ENCODE data around the gene ZBTB24. TPM values are rescaled to one million over a fixed set of nuclear protein-coding genes. Genes with fewer than 3 reads are reported as not detected.

The ZBTB24 gene
- total RNA-seq, 1 experiment from 2014 or later, result 10.4 TPM

DNA sequence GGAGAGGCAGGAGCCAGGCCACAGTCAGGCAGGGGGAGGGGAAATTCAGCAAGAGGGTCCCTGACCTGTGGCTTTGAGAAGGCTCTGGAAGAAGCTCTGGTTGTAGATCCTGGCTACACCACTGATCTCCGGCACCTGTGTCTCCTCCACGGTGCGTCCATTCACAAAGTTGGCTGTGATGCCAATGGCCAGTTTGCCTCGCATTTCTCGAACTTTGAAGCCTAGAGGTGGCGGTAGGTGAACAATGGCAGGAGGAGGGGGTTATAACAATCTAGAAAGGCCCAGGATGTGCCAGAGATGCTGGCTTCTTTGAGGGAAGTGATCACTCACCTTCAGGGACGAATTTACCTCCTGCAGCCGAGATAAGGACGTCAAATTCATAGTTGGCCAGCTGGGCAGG lies 30.8 kb downstream of the ZBTB24 start:
- peaks cover 14% of the 10 kb centered on the region for H3K36me3 Mint-ChIP-seq (ENCODE audit: insufficient read depth, unreplicated experiment)
- peaks cover 7% of the 10 kb centered on the region for H3K4me1 Mint-ChIP-seq (ENCODE audit: insufficient read depth, unreplicated experiment)
- ChIA-PET CTCF (no interaction called here), POLR2A (interaction anchor here (0.9 kb wide), 1 partner anchor 9 kb away, joined by 3 read pairs; no protein-coding TSS in a partner anchor)
- BruUV-seq (replicated peaks), result no TSS peak
- no peak for DNase-seq (ENCODE audit: unreplicated experiment)
- TF ChIP-seq, protein P1, sequence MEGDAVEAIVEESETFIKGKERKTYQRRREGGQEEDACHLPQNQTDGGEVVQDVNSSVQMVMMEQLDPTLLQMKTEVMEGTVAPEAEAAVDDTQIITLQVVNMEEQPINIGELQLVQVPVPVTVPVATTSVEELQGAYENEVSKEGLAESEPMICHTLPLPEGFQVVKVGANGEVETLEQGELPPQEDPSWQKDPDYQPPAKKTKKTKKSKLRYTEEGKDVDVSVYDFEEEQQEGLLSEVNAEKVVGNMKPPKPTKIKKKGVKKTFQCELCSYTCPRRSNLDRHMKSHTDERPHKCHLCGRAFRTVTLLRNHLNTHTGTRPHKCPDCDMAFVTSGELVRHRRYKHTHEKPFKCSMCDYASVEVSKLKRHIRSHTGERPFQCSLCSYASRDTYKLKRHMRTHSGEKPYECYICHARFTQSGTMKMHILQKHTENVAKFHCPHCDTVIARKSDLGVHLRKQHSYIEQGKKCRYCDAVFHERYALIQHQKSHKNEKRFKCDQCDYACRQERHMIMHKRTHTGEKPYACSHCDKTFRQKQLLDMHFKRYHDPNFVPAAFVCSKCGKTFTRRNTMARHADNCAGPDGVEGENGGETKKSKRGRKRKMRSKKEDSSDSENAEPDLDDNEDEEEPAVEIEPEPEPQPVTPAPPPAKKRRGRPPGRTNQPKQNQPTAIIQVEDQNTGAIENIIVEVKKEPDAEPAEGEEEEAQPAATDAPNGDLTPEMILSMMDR (IDR thresholded peaks at IDR 0.05; ENCODE audit: unreplicated experiment), result no peak
- intact Hi-C loops (cut with micrococcal nuclease), result no loop called here
- H3K27me3 Mint-ChIP-seq (ENCODE audit: insufficient read depth, unreplicated experiment), result no peaks in the 10 kb centered on the region
- H3K9me3 Mint-ChIP-seq (ENCODE audit: unreplicated experiment), result no peaks in the 10 kb centered on the region
- no peak overlapping the region for H3K27ac Mint-ChIP-seq (ENCODE audit: low read depth, unreplicated experiment)
- H3K4me3 Mint-ChIP-seq (ENCODE audit: unreplicated experiment), result no peak overlapping the region

GRCh38 chr6:109451376-109451775 lies 31.6 kb downstream of the ZBTB24 start:
- H3K4me3 Mint-ChIP-seq (ENCODE audit: unreplicated experiment), result no peak overlapping the region
- H3K27me3 Mint-ChIP-seq (ENCODE audit: insufficient read depth, unreplicated experiment), result no peaks in the 10 kb centered on the region
- ChIA-PET CTCF (interaction anchor here (0.6 kb wide), 1 partner anchor 12 kb away, joined by 3 read pairs; no protein-coding TSS in a partner anchor), POLR2A (interaction anchor here (0.9 to 1.3 kb wide), 2 partner anchors 8 to 11 kb away, joined by 3 to 7 read pairs; partner anchors contain the start of genes PPIL6 and SMPD2)
- peaks cover 19% of the 10 kb centered on the region for H3K36me3 Mint-ChIP-seq (ENCODE audit: insufficient read depth, unreplicated experiment)
- BruUV-seq (replicated peaks), result no TSS peak
- H3K9me3 Mint-ChIP-seq (ENCODE audit: unreplicated experiment), result no peaks in the 10 kb centered on the region
- DNase-seq (ENCODE audit: unreplicated experiment), result no peak
- TF ChIP-seq, protein P1 (IDR thresholded peaks at IDR 0.05; ENCODE audit: unreplicated experiment), result no peak
- H3K27ac Mint-ChIP-seq (ENCODE audit: low read depth, unreplicated experiment), result no peak overlapping the region
- H3K4me1 Mint-ChIP-seq (ENCODE audit: insufficient read depth, unreplicated experiment), result no peaks in the 10 kb centered on the region
- intact Hi-C loops (cut with micrococcal nuclease), result no loop called here

- CTCF ChIA-PET, result interaction anchor here (0.6 to 1.5 kb wide), 3 partner anchors 9 to 940 kb away, joined by 3 to 5 read pairs (median 3); partner anchors contain the start of genes PPIL6 and SMPD2
- no peak for DNase-seq (ENCODE audit: unreplicated experiment)
These were observed 32.2 kb downstream of the ZBTB24 start for GRCh38 chr6:109450801-109451200.

More at GRCh38 chr6:109450801-109451200, 32.2 kb downstream of the ZBTB24 start:
- Mint-ChIP-seq H3K27me3 (ENCODE audit: insufficient read depth, unreplicated experiment) (no peaks in the 10 kb centered on the region), H3K27ac (ENCODE audit: low read depth, unreplicated experiment) (no peak overlapping the region), H3K4me3 (ENCODE audit: unreplicated experiment) (no peak overlapping the region), H3K36me3 (ENCODE audit: insufficient read depth, unreplicated experiment) (peaks cover 20% of the 10 kb centered on the region), H3K9me3 (ENCODE audit: unreplicated experiment) (no peaks in the 10 kb centered on the region), H3K4me1 (ENCODE audit: insufficient read depth, unreplicated experiment) (no peaks in the 10 kb centered on the region)
- intact Hi-C loops (cut with micrococcal nuclease), result no loop called here
- POLR2A ChIA-PET, result interaction anchor here (1.3 to 2.9 kb wide), 2 partner anchors 10 to 67 kb away, joined by 7 to 11 read pairs; partner anchors contain the start of genes CD164, PPIL6 and SMPD2
- TF ChIP-seq, protein P1 (IDR thresholded peaks at IDR 0.05; ENCODE audit: unreplicated experiment), result no peak
- BruUV-seq (replicated peaks), result no TSS peak

All from MCF 10A (cell line).